Stimulated activated CD8-positive, alpha-beta memory T cell treated with anti-CD3 and anti-CD28 coated beads, Interleukin-2, amount 100 ng/mL, for 1 hour (primary cell): ENCODE data around the gene C1orf167.

ENCODE experiments used
- DNase-seq, 2 donors: peaks; one replicate each; pipeline ENCODE4 v3.0.0-alpha.2; 2020; ENCODE audit warnings: low read depth in 2 of 2

C1orf167 gene, protein sequence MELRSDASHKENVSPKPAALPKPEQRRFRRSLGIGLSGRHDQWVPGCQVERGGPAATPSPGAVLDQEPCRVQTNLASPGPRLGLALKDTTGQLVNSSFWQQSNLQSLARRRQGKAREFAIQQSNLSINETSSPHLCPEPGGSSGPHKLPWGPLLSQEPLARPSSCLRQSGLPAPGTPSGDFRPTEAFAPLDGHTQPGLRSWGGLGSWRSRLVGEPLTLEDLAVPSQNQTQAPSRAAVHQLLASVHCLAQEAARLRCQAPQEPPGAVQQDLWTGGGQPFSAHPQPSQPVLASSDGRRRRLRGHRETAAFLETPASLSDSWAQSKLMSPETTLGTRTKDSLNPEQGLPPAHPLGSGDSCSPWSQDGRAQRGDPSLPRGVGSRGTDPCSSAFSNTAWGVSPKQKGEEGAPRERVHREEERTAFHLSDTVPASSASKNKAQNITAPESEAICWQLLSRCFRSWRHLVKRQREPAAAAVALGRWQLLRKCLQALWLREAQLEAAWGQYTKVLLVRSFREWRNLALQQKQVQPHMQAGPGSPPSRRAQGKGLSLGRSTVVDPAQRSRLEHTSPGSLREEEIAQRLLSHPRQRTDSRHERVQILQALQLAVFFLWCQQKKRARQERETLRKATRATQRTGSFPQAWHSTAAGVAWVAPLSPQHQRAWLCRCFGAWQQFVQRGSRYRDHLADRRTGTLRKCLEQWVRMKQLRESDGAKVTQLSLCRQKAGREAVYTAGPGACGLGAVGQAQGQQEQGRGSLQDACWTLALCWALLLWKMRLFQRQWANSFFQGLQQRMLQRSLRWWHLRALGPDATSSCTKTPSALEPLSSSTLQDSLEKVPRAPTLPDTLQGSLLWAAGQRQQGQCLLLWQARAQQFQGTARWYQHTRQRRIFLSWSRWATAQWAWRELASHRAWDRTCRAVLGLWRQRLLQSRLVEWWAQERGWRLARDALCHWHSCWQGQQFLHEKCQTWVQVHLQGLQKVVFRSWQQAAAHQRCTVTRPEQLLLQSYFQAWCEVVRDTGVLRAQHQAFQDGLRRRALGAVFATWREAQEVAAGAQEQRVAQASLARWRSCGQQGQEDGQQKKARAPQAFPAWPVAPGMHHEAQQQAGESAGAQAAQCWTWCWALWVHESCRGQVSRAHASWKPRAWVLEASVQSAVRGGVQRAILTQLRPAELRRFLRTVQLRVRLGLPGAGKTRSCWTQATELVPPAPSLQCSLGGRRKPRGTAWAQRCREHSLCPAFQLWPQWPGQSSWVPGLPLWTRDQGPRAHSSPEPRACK (N-terminal part only)

DNA sequence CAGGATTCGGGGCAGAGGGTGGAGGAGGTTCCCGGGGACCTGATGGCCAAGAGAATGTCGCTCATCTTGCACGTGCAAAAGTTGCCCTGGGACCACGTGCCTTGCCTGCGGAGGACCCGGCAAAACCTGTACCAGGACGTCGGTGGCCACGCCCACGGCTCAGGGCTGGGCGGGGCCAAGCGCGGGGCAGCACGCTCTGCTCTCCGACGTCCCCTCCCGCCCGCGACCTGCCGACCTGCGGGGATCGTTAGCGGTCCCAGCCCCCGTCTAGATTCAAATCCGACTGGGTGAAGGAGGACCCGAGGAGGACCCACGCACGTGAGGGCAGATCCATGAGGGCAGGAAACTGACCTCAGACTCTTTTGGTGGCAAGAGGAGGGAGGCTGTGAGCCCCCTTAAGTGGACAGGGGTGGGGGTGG, at the start of gene C1orf167:
TSS of gene C1orf167 (plus strand) at position 206 of the 419 bp plus-strand sequence. CDS start 2,208 bp downstream, outside the sequence.
- no peak for DNase-seq

DNA sequence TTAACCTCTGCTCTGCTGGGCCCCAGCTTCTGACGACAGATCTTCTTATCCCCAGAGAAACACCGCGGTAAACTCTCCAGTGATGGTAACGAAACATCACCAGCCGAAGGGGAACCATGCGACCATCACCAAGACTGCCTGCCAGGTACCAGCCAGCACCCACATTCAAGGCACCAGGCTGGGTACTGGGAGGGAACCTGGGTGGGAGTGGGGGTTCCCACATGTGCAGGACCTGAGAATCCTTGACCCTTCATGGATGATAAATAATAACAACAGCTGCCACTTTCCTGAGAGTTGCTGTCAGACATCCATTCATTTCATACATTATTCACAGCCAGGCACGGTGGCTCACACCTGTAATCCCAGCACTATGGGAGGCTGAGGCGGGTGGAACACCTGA, 49.7 kb upstream of the C1orf167 start:
- no peak for DNase-seq

DNA sequence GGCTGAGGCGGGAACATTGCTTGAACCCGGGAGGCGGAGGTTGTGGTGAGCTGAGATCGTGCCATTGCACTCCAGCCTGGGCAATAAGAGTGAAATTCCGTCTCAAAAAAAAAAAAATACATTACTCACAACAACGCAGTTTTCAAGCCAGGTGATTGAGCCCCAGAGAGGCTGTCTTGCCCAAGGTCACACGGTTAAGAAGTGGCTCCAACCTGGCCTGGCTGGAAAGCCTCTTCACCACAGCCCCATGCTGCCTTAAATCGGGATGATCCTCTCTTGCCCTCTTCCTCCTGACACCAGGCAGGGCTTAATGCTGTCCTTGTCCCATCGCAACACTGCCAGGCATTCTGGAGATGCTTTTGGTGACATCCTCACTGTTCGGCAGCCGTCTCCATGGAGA, 48.9 kb upstream of the C1orf167 start:
- DNase-seq = no peak

DNA sequence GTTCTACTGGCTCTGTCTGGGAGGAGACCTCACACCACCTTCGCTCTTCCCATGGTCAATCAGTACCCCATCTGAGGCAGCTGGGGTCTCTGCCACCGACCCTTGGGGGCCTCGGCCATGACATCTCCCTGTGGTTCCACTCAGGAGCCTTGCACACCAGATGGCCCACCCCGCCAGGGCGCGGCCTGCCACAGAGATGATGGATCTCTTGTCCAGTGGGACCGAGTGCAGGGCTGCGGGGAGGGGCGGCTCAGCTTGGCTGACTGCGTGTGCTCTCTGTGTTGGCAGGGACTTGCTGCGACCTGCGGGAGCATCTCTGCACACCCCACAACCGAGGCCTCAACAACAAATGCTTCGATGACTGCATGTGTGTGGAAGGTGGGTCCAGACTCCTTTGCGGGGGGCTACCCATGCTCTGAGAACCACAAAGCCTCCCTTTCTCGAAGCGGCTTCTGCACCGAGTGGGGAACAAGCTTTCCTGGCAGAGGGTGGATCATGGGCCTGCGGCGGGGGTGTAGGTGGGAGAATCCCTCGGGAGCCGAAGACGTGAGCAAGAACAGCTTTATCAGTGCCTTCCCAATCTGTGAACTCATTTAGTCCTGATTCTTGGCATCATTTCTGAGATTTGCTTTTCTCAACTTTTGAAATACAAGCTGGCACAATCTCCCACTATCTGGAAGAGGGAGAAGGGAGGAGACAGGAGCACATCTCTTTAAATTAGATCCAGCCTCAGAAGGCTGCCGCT, 47.0 kb upstream of the C1orf167 start:
- DNase-seq = no peak

DNA sequence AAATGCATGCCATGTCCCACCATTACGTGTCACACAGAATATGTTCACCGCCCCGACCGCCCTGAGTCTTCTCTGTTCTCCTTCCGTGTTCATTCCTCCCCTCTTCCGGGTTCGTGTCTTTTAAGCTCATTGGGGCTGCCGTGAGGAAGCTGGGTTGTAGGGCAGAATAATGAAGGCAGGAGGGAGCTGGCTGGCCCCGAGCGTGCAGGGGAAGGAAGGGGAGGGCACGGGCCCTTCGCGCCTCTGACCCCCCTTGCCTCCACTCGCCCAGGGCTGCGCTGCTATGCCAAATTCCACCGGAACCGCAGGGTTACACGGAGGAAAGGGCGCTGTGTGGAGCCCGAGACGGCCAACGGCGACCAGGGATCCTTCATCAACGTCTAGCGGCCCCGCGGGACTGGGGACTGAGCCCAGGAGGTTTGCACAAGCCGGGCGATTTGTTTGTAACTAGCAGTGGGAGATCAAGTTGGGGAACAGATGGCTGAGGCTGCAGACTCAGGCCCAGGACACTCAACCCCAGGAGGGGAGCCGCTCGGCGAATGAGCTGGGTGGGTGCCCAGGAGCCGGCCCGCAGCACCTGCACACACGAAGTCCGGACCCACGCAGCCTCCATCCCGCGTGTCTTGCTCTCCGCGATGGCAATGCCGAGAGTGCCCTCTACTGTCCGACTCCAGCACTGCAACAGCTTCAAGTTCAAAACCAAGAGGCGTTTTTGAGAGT, 42.5 kb upstream of the C1orf167 start:
- peak; percentile 73 to 74 for DNase-seq

DNA sequence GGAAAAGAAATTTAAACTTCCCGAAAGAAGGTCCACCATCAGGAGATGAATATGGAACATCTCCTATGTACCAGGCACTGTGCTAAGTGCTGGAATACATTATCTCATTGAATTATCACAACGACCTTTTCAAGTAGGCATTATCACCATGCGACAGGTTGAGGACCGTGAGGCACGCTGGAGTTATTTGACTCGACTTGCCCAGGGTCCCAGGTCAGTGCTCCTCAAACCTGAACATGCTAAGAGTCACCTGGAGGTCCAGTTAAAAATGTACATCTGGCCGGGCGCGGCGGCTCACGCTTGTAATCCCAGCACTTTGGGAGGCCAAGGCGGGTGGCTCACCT, 42.0 kb upstream of the C1orf167 start:
- no peak for DNase-seq

DNA sequence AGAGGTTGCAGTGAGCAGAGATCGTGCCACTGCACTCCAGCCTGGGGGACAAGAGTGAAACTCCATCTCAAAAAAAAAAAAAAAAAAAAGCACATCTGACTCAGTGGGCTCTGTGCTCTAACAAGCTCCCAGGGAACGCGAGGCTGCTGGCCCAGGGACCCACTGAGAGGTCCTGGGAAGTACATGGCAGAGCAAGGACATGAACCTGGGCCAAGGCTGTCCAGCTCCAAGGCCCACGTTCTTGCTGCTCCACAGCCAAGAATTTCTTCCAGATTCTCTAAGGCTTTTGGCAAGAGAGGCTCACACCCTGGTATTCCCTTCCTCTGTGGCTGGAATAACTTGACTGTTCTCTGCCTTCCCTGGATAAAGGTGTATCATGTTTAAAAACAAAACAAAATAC, 41.5 kb upstream of the C1orf167 start:
- DNase-seq = no peak

DNA sequence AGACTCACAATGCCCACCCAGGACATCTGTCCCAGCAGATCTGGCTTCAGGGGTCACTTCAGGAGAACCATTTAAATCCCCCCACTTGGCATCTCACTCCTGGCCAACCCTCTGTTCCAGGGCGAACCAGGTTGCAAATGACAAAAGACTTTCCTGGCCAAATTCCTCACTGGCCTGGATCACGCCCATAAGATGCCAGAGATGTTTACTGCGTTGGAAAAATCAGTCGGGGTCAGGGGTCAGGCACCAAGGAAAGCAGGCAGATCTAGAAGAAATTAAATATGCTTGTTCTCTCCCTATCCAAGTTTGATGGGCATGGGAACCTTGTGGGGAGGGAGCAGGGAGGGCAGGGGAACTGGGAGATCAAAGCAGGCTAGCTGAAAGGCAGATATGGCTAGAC, 40.7 kb upstream of the C1orf167 start:
- no peak for DNase-seq

DNA sequence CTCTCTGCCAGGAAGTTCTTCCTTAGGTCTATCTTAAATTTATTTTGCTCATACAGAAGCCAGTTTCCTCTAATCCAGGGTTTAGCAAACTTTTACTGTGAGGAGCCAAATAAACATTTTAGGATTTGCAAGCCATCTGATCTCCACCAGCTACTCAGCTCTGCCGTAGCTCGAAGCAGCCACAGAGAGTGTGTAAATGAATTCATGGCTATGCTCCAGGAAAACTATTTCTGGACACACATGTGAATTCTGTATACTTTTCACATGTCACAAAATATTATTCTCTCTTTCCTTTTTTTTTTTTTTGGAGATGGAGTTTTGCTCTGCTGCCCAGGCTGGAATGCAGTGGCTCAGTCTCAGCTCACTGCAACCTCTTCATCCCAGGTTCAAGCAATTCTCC, 39.5 kb upstream of the C1orf167 start:
- DNase-seq = no peak

DNA sequence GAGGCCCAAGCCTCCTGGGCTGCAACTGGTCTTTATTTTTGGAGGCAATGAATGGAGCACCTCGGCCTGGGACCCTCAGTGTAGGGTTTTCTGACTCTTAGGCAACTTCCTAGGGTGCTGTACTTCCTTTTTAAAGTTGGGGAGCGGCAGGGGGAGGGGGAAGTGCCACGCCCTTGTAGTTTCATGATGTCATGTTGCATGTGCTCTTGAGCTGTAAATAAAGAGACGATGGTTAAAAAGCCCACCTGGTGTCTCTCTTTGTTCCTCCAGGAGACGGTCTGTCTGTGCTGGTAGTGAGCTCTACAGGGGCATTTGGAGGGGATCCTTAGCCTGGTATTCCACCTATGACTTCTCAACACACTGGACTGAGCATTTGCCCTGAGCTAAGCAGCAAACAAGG, 36.4 kb upstream of the C1orf167 start:
- no peak for DNase-seq

DNA sequence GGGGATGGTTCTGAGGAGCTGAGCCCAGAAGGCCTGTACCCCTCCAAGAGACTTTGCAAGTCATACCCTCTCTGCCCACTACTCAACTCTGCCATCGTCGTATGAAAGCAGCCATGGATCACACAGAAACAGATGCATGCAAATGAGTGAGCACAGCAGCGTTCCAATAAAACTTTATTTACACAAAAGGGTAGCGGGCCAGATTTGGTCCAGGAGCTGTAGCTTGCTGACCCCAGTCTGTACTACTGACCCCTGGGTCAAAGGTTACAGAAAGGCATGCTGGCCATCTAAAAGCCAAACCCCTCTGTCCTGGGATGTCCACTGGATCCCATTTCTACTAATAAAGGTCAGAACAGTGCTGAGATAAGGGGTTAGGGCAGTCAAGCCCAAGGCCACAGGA, 34.9 kb upstream of the C1orf167 start:
- DNase-seq = no peak

DNA sequence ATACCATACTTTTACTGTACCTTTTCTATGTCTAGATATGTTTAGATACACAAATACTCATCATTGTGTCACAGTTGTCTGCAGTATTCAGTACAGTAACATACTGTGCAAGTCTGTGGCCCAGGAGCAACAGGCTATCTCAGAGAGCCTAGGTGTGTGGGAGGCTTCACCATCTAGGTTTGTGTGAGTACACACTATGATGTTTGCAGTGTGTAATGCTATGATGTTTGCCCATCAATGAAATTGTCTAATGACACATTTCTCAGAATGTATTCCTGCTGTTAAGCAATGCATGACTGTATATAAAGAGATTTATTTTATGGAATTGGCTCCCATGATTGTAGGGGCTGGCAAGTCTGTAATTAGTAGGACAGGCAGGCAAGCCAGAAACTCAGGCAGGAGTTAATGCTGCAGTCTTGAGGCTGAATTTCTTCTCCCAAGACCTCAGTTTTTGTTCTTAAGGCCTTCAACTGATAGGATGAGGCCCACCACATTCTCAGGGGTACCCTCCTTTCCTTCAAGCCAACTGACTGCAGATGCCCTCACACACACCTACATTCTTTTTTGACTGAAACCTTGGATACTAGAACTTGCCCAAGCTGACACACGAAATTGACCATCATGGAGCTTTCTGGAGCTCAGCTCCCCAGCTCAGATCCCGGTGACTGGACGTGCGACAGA, 33.7 kb upstream of the C1orf167 start:
- DNase-seq = no peak

DNA sequence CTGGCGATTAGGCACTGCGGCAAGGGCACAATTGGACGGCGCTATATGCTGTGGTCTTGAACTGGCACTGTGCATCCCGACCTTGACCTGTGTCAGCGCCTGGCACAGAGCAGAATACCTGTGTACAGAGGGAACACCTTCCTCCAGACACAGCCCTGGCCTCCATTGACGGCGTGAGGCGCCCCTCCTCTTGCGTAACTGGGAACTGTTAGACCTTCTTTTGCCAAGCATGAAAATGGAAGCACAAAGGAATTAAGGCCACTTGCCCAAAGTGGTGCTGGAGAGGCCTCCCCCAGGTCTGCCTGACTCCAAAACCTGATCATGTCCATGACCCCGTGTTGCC, 32.9 kb upstream of the C1orf167 start:
- no peak for DNase-seq

DNA sequence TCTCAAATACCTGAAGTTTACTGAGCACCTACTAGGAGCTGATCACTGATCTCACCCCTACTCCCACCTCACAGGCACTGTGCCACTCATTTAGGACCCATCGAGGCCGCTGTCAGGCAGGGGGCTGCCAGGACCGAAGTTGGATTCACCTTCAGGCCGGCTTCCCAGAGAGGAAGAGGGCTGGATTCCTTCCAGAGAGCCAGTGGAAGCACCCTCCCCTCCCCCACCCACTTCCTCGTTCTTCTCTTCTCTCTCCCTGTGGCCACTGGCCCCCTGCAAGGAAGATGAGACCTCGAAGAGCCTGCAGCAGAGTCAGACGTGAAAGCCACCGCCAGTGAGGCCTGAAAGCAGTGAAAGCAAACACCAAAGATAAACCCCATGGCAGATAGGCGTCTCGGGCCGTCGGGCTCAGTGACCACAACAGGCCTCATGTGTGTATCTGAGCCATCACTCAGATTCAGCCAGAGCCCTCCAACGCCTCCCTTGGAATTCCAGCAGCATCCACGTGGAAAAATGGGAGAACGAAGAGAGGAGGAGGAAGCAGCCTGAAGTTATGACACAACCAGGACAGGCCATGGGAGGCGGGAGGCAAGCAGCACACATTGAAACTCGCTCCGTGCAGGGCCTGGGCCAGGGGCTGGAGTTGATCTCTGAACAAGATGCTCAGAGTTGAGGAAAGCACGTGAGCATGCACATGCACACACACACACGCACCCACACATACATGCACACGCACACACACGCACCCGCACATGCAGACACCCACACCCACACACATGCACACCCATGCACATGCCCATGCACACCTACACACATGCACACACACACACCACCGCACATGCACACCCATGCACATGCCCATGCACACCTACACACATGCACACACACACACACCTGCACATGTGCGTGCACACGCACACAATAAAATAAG, 32.2 kb upstream of the C1orf167 start:
- DNase-seq = no peak

DNA sequence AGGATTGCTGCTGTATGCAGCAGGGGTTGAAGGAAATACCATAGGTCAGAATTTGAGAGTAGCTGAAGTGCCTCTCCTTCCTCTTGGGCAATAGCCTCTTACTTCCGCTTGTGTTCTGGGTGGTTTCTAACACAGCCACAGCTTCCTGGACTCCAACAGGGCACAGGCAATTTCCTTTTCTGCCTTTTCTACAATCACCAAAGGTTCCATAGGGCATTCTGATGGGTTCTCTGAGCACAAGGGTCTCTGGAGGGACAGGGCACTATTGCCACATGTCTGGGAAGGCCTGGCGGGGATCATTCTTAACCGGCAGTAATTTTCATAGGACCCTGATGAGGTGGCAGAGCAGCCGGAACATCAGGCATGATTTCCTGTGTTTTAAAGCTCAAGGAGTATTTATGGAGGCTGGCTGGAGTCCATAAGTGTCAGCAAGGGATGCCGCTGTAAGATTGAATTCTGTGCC, 31.5 kb upstream of the C1orf167 start:
- DNase-seq = peak in 1 of 2 donors; percentile 32

DNA sequence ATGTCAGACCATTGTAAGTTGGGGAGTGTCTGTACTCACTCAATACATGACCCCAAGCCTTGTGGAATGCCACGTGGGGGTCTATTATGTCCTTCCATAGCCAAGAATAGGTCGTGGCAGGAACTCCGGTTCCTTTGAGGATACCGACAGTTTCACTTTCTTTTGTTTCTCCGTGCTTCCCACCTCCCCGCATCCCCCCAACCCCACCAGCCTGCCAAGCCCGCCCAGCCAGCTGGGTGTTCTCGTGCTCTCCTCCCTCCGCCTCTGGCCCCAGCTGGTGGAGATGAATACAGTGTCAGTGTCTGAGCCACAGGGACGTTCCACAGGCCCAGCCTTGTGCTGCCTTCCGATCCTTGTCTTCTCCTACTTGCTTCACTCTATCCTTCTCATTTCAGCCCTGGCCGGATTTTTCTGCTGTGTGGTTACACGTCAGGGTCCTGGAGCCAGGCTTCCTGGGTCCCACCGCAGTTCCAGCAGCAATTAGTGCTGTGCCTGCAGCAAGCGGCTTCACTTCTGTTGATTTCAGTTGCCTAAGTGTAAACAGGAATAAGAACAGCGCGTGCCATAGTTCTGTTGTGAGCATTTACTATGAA, 30.2 kb upstream of the C1orf167 start:
- no peak for DNase-seq

DNA sequence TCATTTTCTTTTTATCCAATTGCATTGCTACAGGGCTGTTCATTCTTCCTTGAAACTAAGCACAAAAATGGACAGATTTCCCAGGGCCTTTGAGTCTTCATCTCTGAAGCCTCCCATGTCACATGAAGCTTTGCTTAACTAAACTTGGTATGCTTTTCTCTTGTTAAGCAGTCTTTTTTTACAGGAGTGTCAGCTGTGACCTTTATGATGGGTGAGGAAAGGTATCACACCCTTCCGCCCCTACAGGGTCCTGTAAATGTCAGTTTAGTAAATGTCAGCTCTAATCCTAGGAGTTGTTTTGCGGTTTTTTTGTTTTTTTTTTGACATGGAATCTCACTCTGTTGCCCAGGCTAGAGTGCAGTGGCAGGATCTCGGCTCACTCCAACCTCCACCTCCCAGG, 28.7 kb upstream of the C1orf167 start:
- no peak for DNase-seq

DNA sequence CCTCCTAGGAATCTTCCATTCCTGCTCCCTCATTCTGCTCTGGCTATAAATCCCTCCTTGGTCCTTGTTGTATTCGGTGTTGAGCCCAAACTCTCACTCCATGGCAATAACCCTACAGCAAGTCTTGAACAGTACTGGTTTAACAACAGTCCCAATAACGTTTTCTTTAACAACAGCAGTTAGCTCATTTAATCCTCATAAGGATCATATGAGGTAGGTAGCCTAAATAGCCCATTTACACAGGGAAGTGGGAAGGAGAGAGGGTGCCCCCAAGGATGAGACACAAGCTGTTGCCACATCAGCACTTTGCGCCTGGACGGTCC, 26.5 kb upstream of the C1orf167 start:
- DNase-seq = no peak
